SK-N-SH treated with all-trans-retinoic acid at 6 μM for 48 hours (cell line): ENCODE data around the gene PLBD2.

Experiments used
- ATAC-seq: fragments of 200-7000 bp; cut with Tn5 transposase; 3 replicates; pipeline ENCODE4 v1.9.1; 2020; ENCODE audit warnings: mild to moderate bottlenecking, moderate library complexity
- ARNTL ChIP-seq: fragments of 450-650 bp; formaldehyde crosslinking; IDR thresholded peaks from 2 replicates; pipeline ENCODE4 v1.5.0; 2020; ENCODE audit warnings: low read depth, mild to moderate bottlenecking, moderate library complexity, borderline replicate concordance
- BACH2 ChIP-seq: fragments of 250-450 bp; sonication (Bioruptor Pico); IDR thresholded peaks from 2 replicates; pipeline ENCODE4 v1.9.0; 2021; ENCODE audit warnings: mild to moderate bottlenecking, borderline replicate concordance
- CSDC2 ChIP-seq: fragments of 250-450 bp; sonication (Bioruptor Pico); IDR thresholded peaks from 2 replicates; pipeline ENCODE4 v1.5.0; 2020; ENCODE audit warnings: mild to moderate bottlenecking, moderate library complexity
- CSRNP3 ChIP-seq: fragments of 250-450 bp; sonication (Bioruptor Pico); IDR thresholded peaks from 2 replicates; pipeline ENCODE4 v1.5.1; 2021; ENCODE audit warnings: mild to moderate bottlenecking, moderate library complexity
- GLIS3 ChIP-seq: fragments of 250-450 bp; sonication (Bioruptor Pico); IDR thresholded peaks from 2 replicates; pipeline ENCODE4 v1.5.0; 2020; ENCODE audit warnings: mild to moderate bottlenecking, moderate library complexity
- OSR1 ChIP-seq: fragments of 250-450 bp; sonication (Bioruptor Pico); IDR thresholded peaks from 2 replicates; pipeline ENCODE4 v1.8.0; 2022; ENCODE audit warnings: moderate library complexity, mild to moderate bottlenecking, inconsistent platforms
- PATZ1 ChIP-seq: fragments of 250-450 bp; sonication (Bioruptor Pico); IDR thresholded peaks from 2 replicates; pipeline ENCODE4 v1.8.0; 2020; ENCODE audit warnings: mild to moderate bottlenecking, moderate library complexity, borderline replicate concordance
- POU6F1 ChIP-seq: fragments of 250-450 bp; sonication (Bioruptor Pico); IDR thresholded peaks from 2 replicates; pipeline ENCODE4 v1.8.0; 2021; ENCODE audit warnings: low read depth, mild to moderate bottlenecking, moderate library complexity, borderline replicate concordance
- PPARA ChIP-seq: fragments of 250-450 bp; sonication (Bioruptor Pico); IDR thresholded peaks from 2 replicates; pipeline ENCODE4 v1.5.0; 2020; ENCODE audit warnings: mild to moderate bottlenecking, borderline replicate concordance
- RARB ChIP-seq: fragments of 250-450 bp; sonication (Bioruptor Pico); IDR thresholded peaks from 2 replicates; pipeline ENCODE4 v1.8.0; 2021; ENCODE audit warnings: mild to moderate bottlenecking, moderate library complexity
- SNAI2 ChIP-seq: fragments of 250-450 bp; sonication (Bioruptor Pico); IDR thresholded peaks from 2 replicates; pipeline ENCODE4 v1.5.0; 2020; ENCODE audit warnings: mild to moderate bottlenecking, moderate library complexity
- TCF4 ChIP-seq: fragments of 250-450 bp; sonication (Bioruptor Pico); IDR thresholded peaks from 2 replicates; pipeline ENCODE4 v1.8.0; 2021; ENCODE audit warnings: mild to moderate bottlenecking, moderate library complexity, borderline replicate concordance
- TOX ChIP-seq: fragments of 250-450 bp; sonication (Bioruptor Pico); IDR thresholded peaks from 2 replicates; pipeline ENCODE4 v1.8.0; 2021; ENCODE audit warnings: mild to moderate bottlenecking, moderate library complexity, borderline replicate concordance
- TSHZ2 ChIP-seq: fragments of 250-450 bp; sonication (Bioruptor Pico); IDR thresholded peaks from 2 replicates; pipeline ENCODE4 v1.5.0; 2020; ENCODE audit warnings: mild to moderate bottlenecking, moderate library complexity
- ZFP3 ChIP-seq: fragments of 250-450 bp; sonication (Bioruptor Pico); IDR thresholded peaks from 2 replicates; pipeline ENCODE4 v1.5.0; 2020; ENCODE audit warnings: mild to moderate bottlenecking, moderate library complexity
- ZFP30 ChIP-seq: fragments of 450-650 bp; formaldehyde crosslinking; IDR thresholded peaks from 2 replicates; pipeline ENCODE4 v1.5.0; 2022; ENCODE audit warnings: mild to moderate bottlenecking, moderate library complexity
- ZNF565 ChIP-seq: fragments of 450-650 bp; formaldehyde crosslinking; conservative IDR thresholded peaks from 2 replicates; pipeline ENCODE4 v1.5.0; 2020; ENCODE audit warnings: low read depth, mild to moderate bottlenecking, moderate library complexity
- ZNF70 ChIP-seq: fragments of 450-650 bp; formaldehyde crosslinking; IDR thresholded peaks from 2 replicates; pipeline ENCODE4 v1.5.0; 2020; ENCODE audit warnings: mild to moderate bottlenecking, moderate library complexity

PLBD2 gene

GRCh38 chr12:113405694-113406093, 47.3 kb downstream of the PLBD2 start:
- no peak for ATAC-seq
- TF ChIP-seq TCF4 (CRISPR knock-in tag) (no peak), ZFP3 (CRISPR knock-in tag) (no peak), POU6F1 (CRISPR knock-in tag) (no peak), GLIS3 (CRISPR knock-in tag) (no peak), PPARA (CRISPR knock-in tag) (no peak), ZNF70 (CRISPR knock-in tag) (no peak), TOX (CRISPR knock-in tag) (no peak), ZNF565 (CRISPR knock-in tag) (no peak), CSDC2 (CRISPR knock-in tag) (no peak), TSHZ2 (CRISPR knock-in tag) (no peak), BACH2 (CRISPR knock-in tag) (no peak), OSR1 (CRISPR knock-in tag) (no peak), RARB (CRISPR knock-in tag) (no peak)
- TF ChIP-seq, all 23 proteins: peak for 0

GRCh38 chr12:113407931-113408600, 49.7 kb downstream of the PLBD2 start:
- ATAC-seq: peak; percentile 73
- no peak for TF ChIP-seq ZFP3 (CRISPR knock-in tag)
- no peak for TF ChIP-seq ARNTL (CRISPR knock-in tag)
- TF ChIP-seq CSRNP3 (CRISPR knock-in tag): no peak
- TF ChIP-seq ZNF565 (CRISPR knock-in tag): no peak
- no peak for TF ChIP-seq SNAI2 (CRISPR knock-in tag)
- no peak for TF ChIP-seq CSDC2 (CRISPR knock-in tag)
- TF ChIP-seq GLIS3 (CRISPR knock-in tag): no peak
- no peak for TF ChIP-seq ZFP30 (CRISPR knock-in tag)
- TF ChIP-seq ZNF70 (CRISPR knock-in tag): no peak

GRCh38 chr12:113408756-113409298, 50.4 kb downstream of the PLBD2 start:
- TF ChIP-seq RARB (CRISPR knock-in tag) (no peak), ZNF565 (CRISPR knock-in tag) (no peak), ARNTL (CRISPR knock-in tag) (no peak), PATZ1 (no peak), GLIS3 (CRISPR knock-in tag) (no peak), CSDC2 (CRISPR knock-in tag) (no peak), CSRNP3 (CRISPR knock-in tag) (no peak)
- no peak for ATAC-seq
